Natural killer cell treated with Interleukin-12 subunit alpha and Interleukin-12 subunit beta and Interleukin-15 and Interleukin-18, amount 100 ng/mL, for 72 hours (primary cell): ENCODE measurements around the gene TIGD4. TPM values are rescaled to one million over a fixed set of nuclear protein-coding genes. Genes with fewer than 3 reads are reported as not detected.

Experiments used
- ATAC-seq, 2 donors: fragments of 150-1000 bp; cut with Tn5 transposase in 1 of 2; sonication (Bioruptor Pico), chemical (Tn5 transposase) in 1 of 2; 2 replicates each; pipeline ENCODE4 v1.10.0; 2021
- DNase-seq: peaks from one replicate; pipeline ENCODE4 v3.0.0; 2022; ENCODE audit warnings: low spot score
- H3K27ac Mint-ChIP-seq, 2 donors: 1 replicate in 1 of 2; 2 replicates in 1 of 2; pipeline ENCODE4 v1.8.0; 2022; ENCODE audit warnings: mixed read lengths in 2 of 2, mild to moderate bottlenecking in 1 of 2, moderate library complexity in 1 of 2
- H3K27me3 Mint-ChIP-seq, 2 donors: 1 replicate in 1 of 2; 2 replicates in 1 of 2; pipeline ENCODE4 v1.8.0; 2022; ENCODE audit warnings: mixed read lengths in 2 of 2
- H3K36me3 Mint-ChIP-seq: one replicate; pipeline ENCODE4 v1.8.0; 2022; ENCODE audit warnings: mixed read lengths
- H3K4me1 Mint-ChIP-seq, 2 donors: 1 replicate in 1 of 2; 2 replicates in 1 of 2; pipeline ENCODE4 v1.8.0; 2022; ENCODE audit warnings: low read depth in 2 of 2, mixed read lengths in 2 of 2, mild to moderate bottlenecking in 1 of 2
- H3K4me3 Mint-ChIP-seq: one replicate; pipeline ENCODE4 v1.8.0; 2022; ENCODE audit warnings: mixed read lengths
- H3K9me3 Mint-ChIP-seq: 2 replicates; pipeline ENCODE4 v1.8.0; 2022; ENCODE audit warnings: mixed read lengths
- total RNA-seq, 2 donors: library from RNA; stranded (reverse); gene quantifications; one replicate each; pipeline ENCODE4 v1.2.3, GENCODE V29; 2022

TIGD4 gene
- total RNA-seq, 2 donors from 2014 or later = 0.36 to 0.45 TPM

DNA sequence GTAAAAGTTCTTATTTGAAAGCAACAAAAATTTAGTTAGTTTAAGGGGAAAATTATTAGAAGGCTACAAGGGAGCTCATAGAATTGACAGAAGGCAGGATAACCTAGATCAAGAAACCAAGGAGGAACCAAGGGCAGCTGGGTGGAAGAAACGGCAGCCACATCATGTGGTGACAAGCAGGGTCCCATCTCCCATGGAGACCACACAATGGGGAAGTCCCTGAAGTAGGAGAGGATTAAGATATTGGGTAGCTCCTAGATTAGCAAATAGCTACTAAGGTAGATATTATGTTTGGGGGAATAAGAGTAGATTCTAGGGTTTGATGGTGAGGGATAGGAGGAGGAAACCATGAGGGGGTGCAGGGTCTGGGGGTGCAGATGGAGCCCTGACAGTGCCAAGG lies 51.7 kb downstream of the TIGD4 start:
- H3K27me3 Mint-ChIP-seq = peaks cover 10 to 16% of the 10 kb centered on the region in 2 donors

DNA sequence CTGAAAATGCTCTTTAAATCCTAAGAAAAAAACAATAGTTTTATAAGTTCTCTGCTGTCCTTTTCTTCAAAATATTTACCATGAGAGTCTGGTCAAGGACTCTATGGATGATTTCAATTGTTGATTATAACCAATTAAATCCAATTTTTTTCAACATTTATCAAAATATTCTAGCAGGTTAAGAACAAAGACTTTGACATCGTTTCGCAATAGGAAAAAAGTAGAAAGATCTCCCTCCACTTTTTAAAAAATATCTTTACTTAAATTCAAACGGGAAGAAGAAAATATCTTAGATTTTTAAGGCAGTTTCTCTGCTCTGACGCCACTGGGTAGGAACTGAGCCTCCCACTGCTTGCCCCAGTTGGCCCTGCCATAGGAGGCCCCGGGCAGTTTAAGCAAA lies 55.0 kb downstream of the TIGD4 start:
- Mint-ChIP-seq H3K9me3 (no peaks in the 10 kb centered on the region), H3K4me1 (no peaks in the 10 kb centered on the region), H3K27me3 (peaks cover 10 to 16% of the 10 kb centered on the region in 2 donors), H3K36me3 (no peaks in the 10 kb centered on the region), H3K4me3 (no peak overlapping the region), H3K27ac (no peak overlapping the region)
- no peak for DNase-seq
- ATAC-seq = no peak

More for the DNA sequence above, 51.7 kb downstream of the TIGD4 start:
- ATAC-seq = no peak
- no peak for DNase-seq
- H3K4me3 Mint-ChIP-seq = no peak overlapping the region
- no peaks in the 10 kb centered on the region for H3K9me3 Mint-ChIP-seq
- no peaks in the 10 kb centered on the region for H3K36me3 Mint-ChIP-seq
- no peaks in the 10 kb centered on the region for H3K4me1 Mint-ChIP-seq
- no peak overlapping the region for H3K27ac Mint-ChIP-seq

DNA sequence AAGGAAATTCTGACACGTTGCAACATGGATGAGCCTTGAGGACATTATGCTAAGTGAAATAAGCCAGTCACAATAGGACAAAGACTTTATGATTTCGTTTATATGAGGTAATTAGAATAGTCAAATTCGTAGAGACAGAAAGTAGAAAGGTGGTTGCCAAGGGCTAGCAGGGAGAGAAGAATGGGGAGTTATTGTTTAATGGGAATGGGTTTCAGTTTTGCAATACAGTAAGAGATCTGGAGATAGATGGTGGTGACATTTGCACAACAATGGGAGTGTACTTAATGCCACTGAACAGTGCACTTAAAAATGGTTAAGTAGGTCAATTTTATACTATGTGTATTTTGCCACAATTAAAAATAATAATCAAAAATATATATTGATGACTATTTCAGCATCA lies 56.3 kb downstream of the TIGD4 start:
- no peak overlapping the region for H3K27ac Mint-ChIP-seq
- H3K9me3 Mint-ChIP-seq = no peaks in the 10 kb centered on the region

DNA sequence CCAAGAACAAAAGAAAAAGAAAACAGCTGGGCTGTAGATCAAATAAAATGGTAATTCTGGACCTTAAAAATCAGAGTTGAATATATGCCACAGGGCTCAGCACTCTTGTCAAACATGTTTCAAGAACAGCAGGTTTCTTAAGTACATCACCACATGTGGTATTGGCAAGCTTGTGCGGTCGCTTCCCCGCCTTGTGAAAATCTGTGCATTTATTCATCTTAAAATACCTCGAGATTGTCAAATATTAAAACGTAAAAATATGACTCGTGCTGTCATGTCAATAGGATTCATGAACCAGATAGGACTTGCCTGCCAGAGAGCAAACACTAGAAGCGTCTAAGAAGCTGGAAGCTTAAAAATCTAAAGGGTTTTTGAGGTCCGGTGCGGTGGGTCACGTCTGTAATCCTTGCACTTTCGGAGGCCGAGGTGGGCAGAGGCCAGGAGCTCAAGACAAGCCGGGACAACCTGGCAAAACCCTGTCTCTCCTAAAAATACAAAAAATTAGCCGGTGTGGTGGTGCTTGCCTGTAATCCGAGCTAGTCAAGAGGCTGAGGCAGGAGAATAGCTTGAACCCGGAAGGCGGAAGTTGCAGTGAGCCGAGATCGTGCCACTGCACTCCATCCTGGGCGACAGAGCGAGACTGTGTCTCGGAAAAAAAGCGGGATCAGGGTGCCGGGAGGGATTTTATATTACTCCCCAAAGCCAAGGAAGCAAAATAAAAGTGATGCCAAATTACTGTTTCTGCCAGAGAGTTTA lies 59.6 kb downstream of the TIGD4 start:
- Mint-ChIP-seq H3K9me3 (peaks cover 4% of the 10 kb centered on the region), H3K27me3 (peaks cover 15 to 18% of the 10 kb centered on the region in 2 donors), H3K27ac (no peak overlapping the region), H3K36me3 (peaks cover 6% of the 10 kb centered on the region), H3K4me3 (no peak overlapping the region), H3K4me1 (no peaks in the 10 kb centered on the region)
- no peak for DNase-seq
- ATAC-seq = no peak

More for the DNA sequence above, 56.3 kb downstream of the TIGD4 start:
- ATAC-seq (no peak), DNase-seq (no peak)
- Mint-ChIP-seq H3K4me3 (no peak overlapping the region), H3K4me1 (no peaks in the 10 kb centered on the region), H3K27me3 (peaks cover 14 to 16% of the 10 kb centered on the region in 2 donors), H3K36me3 (no peaks in the 10 kb centered on the region)

Other genes with a start within 250 kb of the TIGD4 start
- 10 to 100 TPM; 70.9 to 74.1 TPM for gene FBXW7, start 243.6 kb downstream of the TIGD4 start, total RNA-seq
- gene TMEM154, start 99.7 kb downstream of the TIGD4 start, total RNA-seq = 10 to 100 TPM; 14.9 to 23.2 TPM
- gene ARFIP1, start 224 bp upstream of the TIGD4 start, total RNA-seq = 10 to 100 TPM; 17.8 to 21.0 TPM
- gene FHDC1, start 156.6 kb upstream of the TIGD4 start, total RNA-seq = under 1 TPM; 0.33 to 0.42 TPM